SIG-M5 treated with dmso at 0.1 percent for 504 hours (cell line): Measurements from ENCODE around the gene DHX34.

Source experiments
- DNase-seq: peaks from one replicate; lab custom pipeline; 2025; ENCODE audit not compliant: unreplicated experiment; lab: John Stamatoyannopoulos, UW

The DHX34 gene

DNA sequence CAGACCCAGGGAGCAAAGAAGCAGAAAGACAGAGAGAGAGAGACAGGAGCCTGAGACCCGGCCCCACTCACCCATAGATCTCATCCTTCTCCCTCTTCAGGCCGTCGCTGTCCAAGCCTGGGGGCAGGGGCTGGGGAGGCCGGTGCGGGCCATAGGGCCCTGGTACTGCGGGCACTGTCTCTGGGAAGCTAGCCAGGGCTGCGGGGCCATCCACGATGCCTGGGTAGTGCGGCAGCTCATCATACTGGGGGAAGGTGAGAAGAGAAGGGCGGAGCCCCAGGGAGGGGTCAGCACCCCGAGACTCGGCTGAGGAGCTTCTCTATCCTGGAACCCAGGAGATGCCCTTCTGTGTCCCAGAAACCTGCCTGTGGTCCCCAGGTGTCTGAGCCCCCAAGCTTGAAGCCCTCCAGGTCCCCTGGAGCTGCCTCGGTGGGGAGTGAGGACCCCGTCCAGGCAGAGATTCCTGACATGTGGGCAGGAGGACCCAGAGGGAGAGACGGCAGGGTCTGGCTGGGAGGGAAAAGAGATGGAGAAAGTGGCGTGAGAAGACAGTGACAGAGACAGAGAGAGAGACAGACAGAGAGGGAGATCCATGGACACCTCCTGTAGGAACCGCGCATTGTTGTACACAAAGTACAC, 68.1 kb downstream of the DHX34 start:
- no peak for DNase-seq

DNA sequence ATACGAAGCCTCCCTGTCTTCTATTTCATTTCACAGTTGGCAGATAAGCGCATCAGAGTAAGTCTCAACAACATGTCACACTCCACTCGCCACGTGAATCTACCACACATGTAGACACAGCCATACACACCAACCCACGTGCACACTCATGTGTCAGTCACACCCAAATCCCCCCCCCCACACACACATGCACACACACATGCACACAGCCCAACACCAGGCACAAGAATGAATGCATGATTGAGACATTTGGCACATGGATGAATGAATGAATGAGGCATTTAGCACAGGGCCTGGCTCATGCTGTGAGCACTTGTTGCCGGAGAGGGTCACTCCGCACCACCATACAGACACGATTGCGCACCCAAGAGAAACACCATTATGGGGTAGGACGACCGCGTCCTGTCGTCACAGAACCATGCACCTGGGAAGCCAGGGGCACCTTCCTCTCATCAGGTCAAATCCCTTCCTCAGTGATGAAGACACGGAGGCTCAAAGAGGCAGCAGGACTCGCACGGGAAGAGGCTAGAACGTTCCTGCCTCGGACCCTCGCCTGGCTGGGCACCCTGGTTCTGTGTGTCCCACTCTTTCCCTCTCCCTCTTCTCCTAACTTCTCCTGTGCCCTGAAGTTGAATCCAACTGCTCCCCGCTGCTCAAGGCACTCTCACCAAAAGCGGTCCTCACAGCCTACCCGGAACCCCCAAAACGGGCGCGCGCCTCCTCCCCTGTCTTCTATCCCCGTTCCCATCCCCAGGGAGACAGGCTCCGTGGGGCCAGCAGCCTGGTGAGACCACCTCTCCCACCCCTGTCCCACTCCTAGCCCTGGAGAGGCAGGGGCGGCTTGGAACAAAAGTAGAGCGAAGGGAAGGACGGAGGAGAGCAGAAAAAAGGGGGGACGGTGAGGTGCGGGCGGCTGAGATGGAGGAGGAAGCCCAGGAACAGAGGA, 68.9 kb downstream of the DHX34 start:
- DNase-seq = no peak

DNA sequence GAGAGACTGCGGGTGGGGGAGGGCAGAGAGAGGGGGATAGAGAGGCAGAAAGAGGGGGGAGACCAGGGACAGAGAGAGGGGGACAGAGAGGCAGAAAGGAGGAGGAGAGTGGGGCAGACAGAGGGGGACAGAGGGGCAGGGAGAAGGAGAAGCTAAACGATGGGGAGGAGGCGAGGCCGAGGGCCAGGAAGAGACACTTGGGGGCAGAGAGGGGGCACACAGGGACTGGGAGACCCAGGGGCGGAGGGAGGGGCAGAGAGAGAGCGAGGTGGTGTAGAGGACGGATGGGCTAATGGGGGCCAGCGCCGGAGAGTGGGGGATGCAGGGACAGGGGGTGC, 69.5 kb downstream of the DHX34 start:
- no peak for DNase-seq

GRCh38 chr19:47419030-47419783, 70.1 kb downstream of the DHX34 start, which contains the start of gene MEIS3:
Gene MEIS3, minus strand, starts transcription at chr19:47419527. Its CDS starts 446 bp downstream, at chr19:47419081.
- DNase-seq = no peak

GRCh38 chr19:47419789-47420188, 70.7 kb downstream of the DHX34 start:
- no peak for DNase-seq

GRCh38 chr19:47421244-47421786, 72.2 kb downstream of the DHX34 start:
- DNase-seq = no peak

DNA sequence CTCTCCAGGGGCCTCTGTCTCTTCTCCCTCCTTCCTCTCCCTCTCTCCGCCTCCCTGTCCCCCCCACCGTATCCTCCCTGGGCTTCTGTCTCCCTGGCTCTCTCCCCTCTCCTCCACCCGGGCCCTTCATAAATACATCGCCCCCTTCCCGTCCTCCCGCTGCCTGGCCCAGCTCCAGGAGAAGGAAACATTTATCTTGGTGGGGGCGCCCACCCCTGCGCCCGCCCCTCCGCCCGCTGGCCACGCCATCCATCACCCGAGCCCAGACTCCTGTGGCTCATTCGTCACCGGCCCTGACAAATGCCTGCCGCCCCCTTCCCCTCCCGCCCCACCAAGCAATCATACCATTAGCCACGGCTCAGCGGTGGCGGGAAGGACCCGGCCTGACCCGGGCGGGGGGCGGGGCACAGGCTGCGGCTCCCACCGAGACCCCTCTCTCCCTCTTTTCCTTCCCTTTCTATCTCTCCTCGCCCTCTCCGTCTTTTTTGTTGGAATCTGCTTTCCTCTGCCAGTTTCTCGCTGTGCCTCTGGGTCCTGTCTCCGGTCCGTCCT, 72.8 kb downstream of the DHX34 start:
- no peak for DNase-seq

DNA sequence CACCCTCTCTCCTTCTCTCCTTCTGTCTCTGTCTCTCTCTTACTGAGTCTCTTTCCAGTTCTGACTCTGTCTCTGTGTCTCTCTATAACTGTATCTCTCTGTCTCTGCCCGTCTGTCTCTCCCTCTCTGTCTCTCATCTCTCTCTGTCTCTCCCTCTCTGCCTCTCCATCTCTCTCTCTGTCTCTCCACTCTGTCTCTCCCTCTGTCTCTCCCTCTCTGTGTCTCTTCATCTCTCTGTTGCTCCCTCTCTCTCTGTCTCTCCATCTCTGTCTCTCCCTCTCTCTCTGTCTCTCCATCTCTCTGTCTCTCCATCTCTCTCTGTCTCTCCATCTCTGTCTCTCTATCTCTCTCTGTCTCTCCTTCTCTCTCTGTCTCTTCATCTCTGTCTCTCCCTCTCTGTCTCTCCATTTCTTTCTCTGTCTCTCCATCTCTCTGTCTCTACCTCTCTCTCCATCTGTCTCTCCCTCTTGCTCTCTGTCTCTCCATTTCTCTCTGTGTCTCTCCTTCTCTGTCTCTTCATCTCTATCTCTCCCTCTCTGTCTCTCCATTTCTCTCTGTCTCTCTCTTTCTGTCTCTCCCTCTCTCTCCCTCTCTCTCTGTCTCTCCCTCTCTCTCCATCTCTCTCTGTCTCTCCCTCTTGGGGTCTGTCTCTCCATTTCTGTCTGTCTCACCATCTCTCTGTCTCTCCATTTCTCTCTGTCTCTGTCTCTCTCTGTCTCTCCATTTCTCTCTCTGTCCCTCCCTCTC, 73.5 kb downstream of the DHX34 start:
- DNase-seq = no peak

DNA sequence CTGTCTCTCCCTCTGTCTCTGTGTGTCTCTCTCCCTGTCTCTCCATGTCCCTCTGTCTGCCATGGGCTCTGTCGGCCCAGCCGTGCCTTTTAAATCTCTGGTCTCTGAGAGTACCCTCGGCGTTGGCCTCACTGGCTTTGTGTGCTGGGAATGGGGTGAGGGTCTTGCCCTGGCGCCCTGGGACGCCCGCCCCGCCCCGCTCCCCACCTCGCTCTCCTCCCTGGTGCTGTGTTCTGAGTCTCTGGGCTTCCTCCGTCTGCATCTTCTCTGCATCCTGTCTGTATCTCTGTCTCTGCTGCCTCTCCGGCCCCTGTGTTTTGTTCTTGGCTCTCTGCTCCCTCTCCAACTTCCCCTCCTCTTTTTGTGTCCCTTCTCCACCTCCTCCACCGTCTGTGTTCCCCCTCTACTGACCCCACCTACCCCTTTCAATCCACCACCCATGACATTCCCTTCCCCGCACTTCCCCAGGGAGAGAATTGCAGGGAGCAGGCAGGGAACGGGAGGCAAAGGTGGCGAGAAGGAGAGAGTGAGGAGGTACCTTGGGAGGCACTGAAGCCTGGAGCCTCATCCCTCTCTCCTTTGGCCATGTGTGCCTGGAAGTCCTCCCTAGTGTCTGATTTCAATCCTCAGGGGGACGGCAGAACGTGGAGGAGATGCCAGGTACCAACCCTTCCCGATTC, 74.2 kb downstream of the DHX34 start:
- DNase-seq = no peak

DNA sequence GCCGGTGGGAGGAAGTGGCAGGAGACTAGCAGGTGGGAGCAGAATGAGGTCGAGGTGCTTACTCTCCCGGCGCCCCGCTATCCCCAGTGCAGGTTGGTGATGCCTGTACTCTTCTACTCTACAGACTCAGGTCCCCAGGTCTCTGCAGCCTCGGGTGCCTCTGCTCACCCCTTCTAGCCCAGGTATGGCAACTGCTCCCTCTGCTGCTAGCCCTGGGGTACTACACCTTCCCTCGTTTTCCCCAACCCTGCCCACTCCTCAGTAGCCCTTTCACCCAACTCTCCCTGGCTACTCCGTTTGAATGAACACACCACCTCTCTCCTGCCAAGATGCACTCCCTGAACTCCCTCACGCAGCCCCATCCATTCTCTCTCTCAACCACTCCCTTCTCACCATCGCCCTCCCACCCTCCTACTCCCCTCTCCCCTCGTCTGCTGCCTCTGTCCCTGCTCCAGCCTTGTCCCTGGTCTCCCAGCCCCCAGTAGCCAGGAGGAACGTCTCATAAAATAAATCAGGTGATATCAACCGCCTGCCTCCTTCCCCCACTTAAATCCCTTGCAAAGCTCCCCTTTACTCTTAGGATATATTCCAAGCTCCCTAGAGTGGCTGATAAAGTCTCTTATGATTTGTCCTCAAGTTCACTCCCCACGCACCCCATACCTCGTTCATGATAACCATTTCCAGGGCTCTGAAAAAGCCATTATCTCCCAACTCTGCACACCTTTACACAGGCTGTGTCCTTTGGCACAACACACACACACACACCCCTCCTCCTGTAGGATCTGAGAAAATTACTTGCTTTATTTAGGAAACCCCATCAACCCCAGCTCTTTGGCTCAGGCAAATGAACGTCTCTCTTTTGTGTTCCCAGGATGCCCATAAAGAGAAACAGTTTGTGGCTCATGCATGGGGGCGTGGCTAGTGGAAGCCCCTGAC, 78.4 kb downstream of the DHX34 start:
- DNase-seq = peak; percentile 57

DNA sequence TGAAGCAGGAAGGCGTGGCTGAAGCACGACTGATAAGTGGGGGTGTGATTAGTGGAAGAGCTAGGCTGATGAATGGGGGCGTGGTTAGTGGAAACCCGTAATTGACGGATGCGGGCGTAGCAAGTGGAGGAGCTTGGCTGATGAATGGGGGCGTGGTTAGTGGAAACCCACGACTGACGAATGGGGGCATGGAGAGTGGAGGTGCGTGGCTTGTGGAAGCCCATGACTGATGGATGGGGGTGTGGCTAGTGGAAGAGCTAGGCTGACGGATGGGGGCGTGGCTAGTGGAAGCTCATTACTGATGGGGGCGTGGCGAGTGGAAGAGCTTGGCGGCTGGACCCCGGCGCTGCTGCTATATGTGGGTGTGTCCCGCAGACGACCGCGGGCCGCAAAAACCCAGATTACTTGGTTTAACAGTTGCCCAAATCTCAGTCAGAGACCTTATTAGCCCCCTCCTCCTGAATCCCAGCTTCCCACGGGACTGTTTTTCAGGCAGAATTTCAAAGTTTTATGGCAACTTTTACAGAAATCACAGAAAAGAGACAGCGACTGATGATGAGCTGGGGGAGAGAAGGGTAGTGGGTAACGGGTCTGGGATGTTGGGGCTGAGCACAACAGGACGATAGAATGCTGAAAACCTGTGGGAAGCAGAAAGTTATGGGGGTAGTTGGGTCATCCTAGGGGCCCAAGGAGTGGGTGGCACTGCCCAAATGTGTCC, 79.2 kb downstream of the DHX34 start:
- peak; percentile 96 for DNase-seq

DNA sequence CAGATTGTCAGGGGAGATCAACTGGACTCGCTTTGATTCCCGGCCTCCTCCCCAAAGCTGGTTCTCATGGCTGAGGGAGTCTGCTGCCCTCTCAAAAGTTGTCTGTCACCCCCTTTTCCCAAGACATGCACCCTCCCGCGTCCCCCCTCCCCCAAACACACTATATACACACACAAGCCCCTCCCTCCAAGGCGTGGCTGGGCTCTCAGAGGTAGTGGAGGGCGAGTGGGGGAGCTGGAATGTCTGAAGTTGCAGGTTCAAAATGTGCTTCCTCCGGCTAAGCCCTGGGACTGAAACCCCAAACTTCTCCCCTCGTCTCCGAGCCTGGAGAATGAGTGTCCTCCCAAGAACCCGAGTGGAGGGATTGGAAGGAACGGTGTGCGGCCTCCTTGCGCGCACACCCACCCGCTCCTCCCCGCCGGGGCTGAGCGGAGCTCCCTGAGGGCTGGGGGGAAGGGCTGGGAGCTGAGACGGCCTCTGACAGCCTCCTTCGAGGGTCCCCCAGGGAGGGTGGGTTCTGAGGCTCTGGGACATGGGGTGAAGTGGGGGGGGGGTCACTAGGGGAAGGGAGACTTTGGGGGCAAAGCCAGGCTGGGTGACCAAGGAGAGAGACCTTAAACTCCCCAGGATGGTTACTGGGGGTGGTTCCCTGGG, 80.2 kb downstream of the DHX34 start:
- no peak for DNase-seq

- DNase-seq = no peak
Observed at GRCh38 chr19:47430041-47430802, 81.1 kb downstream of the DHX34 start.

GRCh38 chr19:47432091-47432490, 83.0 kb downstream of the DHX34 start:
- DNase-seq = no peak
